Measurements from ENCODE around the gene SNRPB2.

SNRPB2 gene

GRCh38 chr20:16785226-16785625, 55.4 kb downstream of the SNRPB2 start:
- no peak overlapping the region for H3K27ac ChIP-seq (ENCODE audit: low read depth, low read length)
- no peaks in the 10 kb centered on the region for H3K27me3 ChIP-seq (ENCODE audit: control insufficient read depth, insufficient read depth, low read length)
- peaks cover 13% of the 10 kb centered on the region for H3K4me1 ChIP-seq (ENCODE audit: control insufficient read depth, insufficient read depth, low read length)
- no peak overlapping the region for H3K9ac ChIP-seq (ENCODE audit: low read depth, low read length)
- H3K4me3 ChIP-seq (ENCODE audit: low read depth, low read length): no peak overlapping the region
- H3K9me3 ChIP-seq (ENCODE audit: control insufficient read depth, insufficient read depth, low read length): peaks cover 3% of the 10 kb centered on the region; the same call in 1 of the 2 replicates
- H3K36me3 ChIP-seq (ENCODE audit: control insufficient read depth, insufficient read depth, low read length): no peaks in the 10 kb centered on the region
